ENCODE measurements around the gene ALG3. TPM values are rescaled to one million over a fixed set of nuclear protein-coding genes. Genes with fewer than 3 reads are reported as not detected.

ALG3 gene
- total RNA-seq, 1 donor from 2014 or later: 40.9 TPM

DNA sequence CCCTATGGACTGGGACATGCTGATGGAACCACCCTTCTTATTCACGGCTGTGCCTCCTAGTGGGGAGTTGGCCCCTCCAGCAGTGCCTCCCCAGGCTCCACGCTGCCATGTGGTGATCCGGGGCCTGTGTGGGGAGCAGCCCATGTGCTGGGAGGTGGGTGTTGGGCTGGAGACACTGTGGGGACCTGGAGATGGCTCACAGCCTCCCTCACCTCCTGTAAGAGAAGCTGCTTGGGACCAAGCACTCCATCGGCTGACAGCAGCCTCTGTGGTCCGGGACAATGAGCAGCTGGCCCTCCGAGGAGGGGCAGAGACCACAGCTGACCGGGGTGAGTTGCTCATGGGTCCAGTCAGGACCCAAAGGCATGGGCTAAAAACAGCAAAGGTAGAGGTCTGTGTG is 9.1 kb downstream of the ALG3 start:
- H3K9me3 Mint-ChIP-seq: no peaks in the 10 kb centered on the region
- H3K4me1 Mint-ChIP-seq: no peaks in the 10 kb centered on the region
- DNase-seq (ENCODE audit: low spot score in 2 of 2, unreplicated experiment in 2 of 2): no peak
- TF ChIP-seq, protein P1, sequence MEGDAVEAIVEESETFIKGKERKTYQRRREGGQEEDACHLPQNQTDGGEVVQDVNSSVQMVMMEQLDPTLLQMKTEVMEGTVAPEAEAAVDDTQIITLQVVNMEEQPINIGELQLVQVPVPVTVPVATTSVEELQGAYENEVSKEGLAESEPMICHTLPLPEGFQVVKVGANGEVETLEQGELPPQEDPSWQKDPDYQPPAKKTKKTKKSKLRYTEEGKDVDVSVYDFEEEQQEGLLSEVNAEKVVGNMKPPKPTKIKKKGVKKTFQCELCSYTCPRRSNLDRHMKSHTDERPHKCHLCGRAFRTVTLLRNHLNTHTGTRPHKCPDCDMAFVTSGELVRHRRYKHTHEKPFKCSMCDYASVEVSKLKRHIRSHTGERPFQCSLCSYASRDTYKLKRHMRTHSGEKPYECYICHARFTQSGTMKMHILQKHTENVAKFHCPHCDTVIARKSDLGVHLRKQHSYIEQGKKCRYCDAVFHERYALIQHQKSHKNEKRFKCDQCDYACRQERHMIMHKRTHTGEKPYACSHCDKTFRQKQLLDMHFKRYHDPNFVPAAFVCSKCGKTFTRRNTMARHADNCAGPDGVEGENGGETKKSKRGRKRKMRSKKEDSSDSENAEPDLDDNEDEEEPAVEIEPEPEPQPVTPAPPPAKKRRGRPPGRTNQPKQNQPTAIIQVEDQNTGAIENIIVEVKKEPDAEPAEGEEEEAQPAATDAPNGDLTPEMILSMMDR (IDR thresholded peaks at IDR 0.05; ENCODE audit: unreplicated experiment): no peak
- H3K27me3 Mint-ChIP-seq (ENCODE audit: low read depth): peaks cover 26% of the 10 kb centered on the region
- H3K36me3 Mint-ChIP-seq: peaks cover 14% of the 10 kb centered on the region
- H3K4me3 Mint-ChIP-seq: no peak overlapping the region
- no peak overlapping the region for H3K27ac Mint-ChIP-seq

DNA sequence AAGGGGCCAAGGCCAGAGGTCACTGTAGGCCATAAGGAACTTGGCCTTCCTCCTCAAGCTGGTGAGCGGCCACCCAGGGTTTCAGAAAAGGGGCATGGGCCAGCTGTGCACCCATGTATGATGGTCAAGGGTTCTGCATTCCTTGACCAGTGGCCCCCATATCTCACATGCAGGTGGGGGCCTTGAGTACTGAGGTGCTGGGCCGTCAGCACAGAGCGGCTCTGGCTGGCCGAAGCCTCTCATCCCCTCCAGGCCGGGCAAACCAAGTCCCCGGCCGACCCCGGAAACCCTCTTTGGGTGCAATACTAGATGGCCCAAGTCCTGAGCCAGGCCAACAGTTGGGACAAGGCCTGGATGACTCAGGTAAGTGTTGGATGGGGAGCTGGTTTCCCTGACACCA is 9.5 kb downstream of the ALG3 start:
- Mint-ChIP-seq H3K27ac (no peak overlapping the region), H3K9me3 (no peaks in the 10 kb centered on the region), H3K27me3 (ENCODE audit: low read depth) (peaks cover 30% of the 10 kb centered on the region), H3K4me3 (no peak overlapping the region), H3K36me3 (peaks cover 11% of the 10 kb centered on the region), H3K4me1 (no peaks in the 10 kb centered on the region)
- TF ChIP-seq, protein P1 (IDR thresholded peaks at IDR 0.05; ENCODE audit: unreplicated experiment): no peak
- DNase-seq (ENCODE audit: low spot score in 2 of 2, unreplicated experiment in 2 of 2): no peak

DNA sequence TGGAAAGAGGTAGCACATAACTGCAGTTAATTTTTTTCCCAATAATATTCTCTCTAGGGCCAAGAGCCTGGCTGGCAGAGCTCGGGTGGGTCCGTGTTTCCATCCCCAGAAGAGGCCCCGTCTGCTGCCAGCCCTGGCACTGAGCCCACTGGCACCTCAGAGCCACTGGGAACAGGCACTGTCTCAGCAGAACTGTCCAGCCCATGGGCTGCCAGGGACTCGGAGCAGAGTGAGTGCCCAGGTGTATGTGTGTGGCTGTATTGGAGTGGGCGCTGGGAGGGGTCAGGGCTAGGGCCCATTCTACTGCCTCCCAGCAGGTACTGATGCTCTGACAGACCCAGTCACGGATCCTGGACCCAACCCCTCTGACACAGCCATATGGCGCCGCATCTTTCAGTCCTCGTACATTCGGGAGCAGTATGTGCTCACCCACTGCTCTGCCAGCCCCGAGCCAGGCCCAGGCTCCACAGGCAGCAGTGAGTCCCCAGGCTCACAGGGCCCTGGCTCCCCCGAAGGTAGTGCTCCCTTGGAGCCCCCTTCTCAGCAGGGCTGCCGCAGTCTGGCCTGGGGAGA is 10.4 kb downstream of the ALG3 start:
- H3K4me1 Mint-ChIP-seq: no peaks in the 10 kb centered on the region
- peaks cover 39% of the 10 kb centered on the region for H3K27me3 Mint-ChIP-seq (ENCODE audit: low read depth)
- no peaks in the 10 kb centered on the region for H3K9me3 Mint-ChIP-seq
- H3K4me3 Mint-ChIP-seq: no peak overlapping the region
- peaks cover 9% of the 10 kb centered on the region for H3K36me3 Mint-ChIP-seq
- H3K27ac Mint-ChIP-seq: no peak overlapping the region
- TF ChIP-seq, protein P1 (IDR thresholded peaks at IDR 0.05; ENCODE audit: unreplicated experiment): no peak
- DNase-seq (ENCODE audit: low spot score in 2 of 2, unreplicated experiment in 2 of 2): no peak

DNA sequence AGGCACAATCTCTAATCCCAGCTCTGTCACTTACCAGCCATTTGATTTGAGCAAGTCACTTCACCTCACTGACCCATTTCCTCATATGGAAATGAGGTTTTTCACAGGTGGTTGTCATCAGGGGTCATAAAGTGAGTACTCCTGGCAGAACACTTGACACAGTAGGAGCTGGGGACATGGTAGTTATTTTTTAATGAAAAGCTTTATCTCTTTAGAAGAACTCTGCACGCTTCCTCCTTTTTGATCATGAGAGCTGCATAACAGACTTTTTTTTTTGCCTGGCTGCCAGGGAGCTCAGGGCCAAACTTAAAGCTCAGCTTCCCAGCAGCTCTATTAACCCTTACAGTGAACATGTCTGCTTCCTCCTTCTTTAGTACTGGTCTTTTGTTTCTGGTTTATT is 11.0 kb downstream of the ALG3 start:
- TF ChIP-seq, protein P1 (IDR thresholded peaks at IDR 0.05; ENCODE audit: unreplicated experiment): no peak
- Mint-ChIP-seq H3K9me3 (no peaks in the 10 kb centered on the region), H3K36me3 (peaks cover 7% of the 10 kb centered on the region), H3K27ac (no peak overlapping the region), H3K4me3 (no peak overlapping the region), H3K4me1 (no peaks in the 10 kb centered on the region), H3K27me3 (ENCODE audit: low read depth) (peaks cover 43% of the 10 kb centered on the region)
- DNase-seq (ENCODE audit: low spot score in 2 of 2, unreplicated experiment in 2 of 2): no peak

DNA sequence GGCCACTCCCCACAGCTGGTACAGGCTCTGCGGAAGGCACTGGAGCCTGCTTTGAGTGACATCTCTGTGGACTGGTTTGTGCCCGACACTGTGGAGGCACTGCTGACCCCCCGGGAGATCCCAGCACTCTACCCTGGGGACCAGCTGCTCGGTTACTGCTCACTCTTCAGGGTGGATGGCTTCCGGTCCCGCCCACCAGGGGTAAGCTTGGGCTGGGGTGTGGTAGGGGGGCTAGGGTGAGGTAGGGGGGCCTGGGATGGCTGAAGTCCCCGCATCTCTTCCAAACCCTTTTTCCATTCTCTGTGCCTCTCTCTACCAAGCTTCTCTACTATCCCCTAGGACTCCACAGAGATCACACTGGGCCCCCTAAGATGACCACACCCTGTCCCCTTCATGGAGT is 11.6 kb downstream of the ALG3 start:
- no peak overlapping the region for H3K4me3 Mint-ChIP-seq
- no peaks in the 10 kb centered on the region for H3K4me1 Mint-ChIP-seq
- H3K9me3 Mint-ChIP-seq: no peaks in the 10 kb centered on the region
- peaks cover 2% of the 10 kb centered on the region for H3K36me3 Mint-ChIP-seq
- no peak overlapping the region for H3K27ac Mint-ChIP-seq
- no peak for DNase-seq (ENCODE audit: low spot score in 2 of 2, unreplicated experiment in 2 of 2)
- H3K27me3 Mint-ChIP-seq (ENCODE audit: low read depth): peaks cover 49% of the 10 kb centered on the region
- TF ChIP-seq, protein P1 (IDR thresholded peaks at IDR 0.05; ENCODE audit: unreplicated experiment): no peak

DNA sequence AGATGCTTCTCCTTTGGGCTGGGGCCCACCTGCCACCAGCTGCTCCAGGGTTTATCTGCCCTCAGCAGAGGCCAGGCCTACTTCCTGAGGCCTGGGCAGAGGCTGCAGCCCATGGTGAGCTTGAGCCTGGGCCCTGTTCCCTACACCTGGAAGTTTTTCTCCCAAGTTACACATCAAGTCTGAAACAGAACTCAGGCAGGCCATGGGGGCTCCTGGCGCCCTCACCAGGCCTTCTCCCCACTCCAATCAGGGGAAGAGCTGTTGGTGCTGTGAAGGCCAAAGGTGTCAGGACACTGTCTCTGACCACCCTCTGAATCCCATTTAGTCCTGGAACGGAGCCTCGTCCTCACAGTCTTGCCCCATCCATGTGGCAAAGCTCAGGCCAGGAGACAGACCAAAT is 12.1 kb downstream of the ALG3 start:
- no peaks in the 10 kb centered on the region for H3K4me1 Mint-ChIP-seq
- H3K9me3 Mint-ChIP-seq: no peaks in the 10 kb centered on the region
- peaks cover 55% of the 10 kb centered on the region for H3K27me3 Mint-ChIP-seq (ENCODE audit: low read depth)
- no peak for DNase-seq (ENCODE audit: low spot score in 2 of 2, unreplicated experiment in 2 of 2)
- H3K27ac Mint-ChIP-seq: no peak overlapping the region
- H3K4me3 Mint-ChIP-seq: no peak overlapping the region
- no peaks in the 10 kb centered on the region for H3K36me3 Mint-ChIP-seq
- TF ChIP-seq, protein P1 (IDR thresholded peaks at IDR 0.05; ENCODE audit: unreplicated experiment): no peak

Data from mesothelial cell of epicardium (in vitro differentiated cells).